Activated T-cell treated with anti-CD3 and anti-CD28 coated beads, Interleukin-2, amount 50 U/mL, for 4 hours (primary cell): ENCODE results near the gene MAPK10. TPM values are rescaled to one million over a fixed set of nuclear protein-coding genes. Genes with fewer than 3 reads are reported as not detected.

Source experiments
- ATAC-seq, 2 donors: fragments of 200-7000 bp; cut with Tn5 transposase; one replicate each; pipeline ENCODE4 v1.10.0; 2021
- DNase-seq: peaks from one replicate; pipeline ENCODE4 v3.0.0-alpha.2; 2020
- H3K27me3 Mint-ChIP-seq: one replicate; pipeline ENCODE4 v1.8.0; 2021; ENCODE audit warnings: low read depth, mixed read lengths
- H3K36me3 Mint-ChIP-seq: one replicate; pipeline ENCODE4 v1.8.0; 2022; ENCODE audit warnings: mixed read lengths; ENCODE audit not compliant: insufficient read depth
- H3K4me1 Mint-ChIP-seq: one replicate; pipeline ENCODE4 v1.8.0; 2021; ENCODE audit warnings: low read depth, mixed read lengths
- H3K4me3 Mint-ChIP-seq: one replicate; pipeline ENCODE4 v1.8.0; 2021; ENCODE audit warnings: mild to moderate bottlenecking, moderate library complexity, mixed read lengths
- H3K9me3 Mint-ChIP-seq: one replicate; pipeline ENCODE4 v1.8.0; 2021; ENCODE audit warnings: mixed read lengths
- total RNA-seq, 3 donors: library from RNA; stranded (reverse); gene quantifications; one replicate each; pipeline ENCODE4 v1.2.1, GENCODE V29; 2021

The MAPK10 gene
- total RNA-seq, 3 donors from 2014 or later = 0.27 to 0.55 TPM; not detected in 1

- H3K27me3 Mint-ChIP-seq = no peaks in the 10 kb centered on the region
- ATAC-seq = no peak
- no peak overlapping the region for H3K4me3 Mint-ChIP-seq
- DNase-seq = no peak
- H3K4me1 Mint-ChIP-seq = no peaks in the 10 kb centered on the region
- H3K36me3 Mint-ChIP-seq = no peaks in the 10 kb centered on the region
- H3K9me3 Mint-ChIP-seq = no peaks in the 10 kb centered on the region
Observed at GRCh38 chr4:86060341-86060740, 299.5 kb downstream of the MAPK10 start.

GRCh38 chr4:86058621-86059020 is 301.2 kb downstream of the MAPK10 start:
- Mint-ChIP-seq H3K36me3 (no peaks in the 10 kb centered on the region), H3K4me3 (no peak overlapping the region), H3K4me1 (no peaks in the 10 kb centered on the region), H3K9me3 (no peaks in the 10 kb centered on the region), H3K27me3 (no peaks in the 10 kb centered on the region)
- no peak for DNase-seq
- no peak for ATAC-seq

- Mint-ChIP-seq H3K27me3 (no peaks in the 10 kb centered on the region), H3K4me3 (no peak overlapping the region), H3K9me3 (no peaks in the 10 kb centered on the region), H3K4me1 (no peaks in the 10 kb centered on the region), H3K36me3 (no peaks in the 10 kb centered on the region)
- no peak for DNase-seq
- no peak for ATAC-seq
Observed at GRCh38 chr4:86055898-86056297, 304.0 kb downstream of the MAPK10 start.

- H3K36me3 Mint-ChIP-seq = no peaks in the 10 kb centered on the region
- no peak for DNase-seq
- no peaks in the 10 kb centered on the region for H3K9me3 Mint-ChIP-seq
- H3K4me1 Mint-ChIP-seq = no peaks in the 10 kb centered on the region
- H3K27me3 Mint-ChIP-seq = no peaks in the 10 kb centered on the region
- ATAC-seq = no peak
- H3K4me3 Mint-ChIP-seq = no peak overlapping the region
Observed at GRCh38 chr4:86054286-86055032, 305.4 kb downstream of the MAPK10 start.

GRCh38 chr4:86050496-86050895 is 309.4 kb downstream of the MAPK10 start:
- Mint-ChIP-seq H3K4me1 (no peaks in the 10 kb centered on the region), H3K27me3 (no peaks in the 10 kb centered on the region), H3K4me3 (no peak overlapping the region), H3K36me3 (no peaks in the 10 kb centered on the region), H3K9me3 (no peaks in the 10 kb centered on the region)
- DNase-seq = no peak
- no peak for ATAC-seq

GRCh38 chr4:86048426-86048825 is 311.4 kb downstream of the MAPK10 start:
- ATAC-seq = no peak
- H3K4me1 Mint-ChIP-seq = no peaks in the 10 kb centered on the region
- no peak overlapping the region for H3K4me3 Mint-ChIP-seq
- H3K36me3 Mint-ChIP-seq = no peaks in the 10 kb centered on the region
- no peaks in the 10 kb centered on the region for H3K27me3 Mint-ChIP-seq
- no peak for DNase-seq
- H3K9me3 Mint-ChIP-seq = no peaks in the 10 kb centered on the region

GRCh38 chr4:86044593-86044985 is 315.3 kb downstream of the MAPK10 start:
- no peaks in the 10 kb centered on the region for H3K27me3 Mint-ChIP-seq
- H3K9me3 Mint-ChIP-seq = no peaks in the 10 kb centered on the region
- ATAC-seq (no peak), DNase-seq (no peak)
- H3K4me1 Mint-ChIP-seq = no peaks in the 10 kb centered on the region
- H3K36me3 Mint-ChIP-seq = no peaks in the 10 kb centered on the region
- no peak overlapping the region for H3K4me3 Mint-ChIP-seq

GRCh38 chr4:86043755-86044592 is 315.9 kb downstream of the MAPK10 start:
- DNase-seq (no peak), ATAC-seq (no peak)
- Mint-ChIP-seq H3K4me3 (no peak overlapping the region), H3K27me3 (no peaks in the 10 kb centered on the region), H3K9me3 (no peaks in the 10 kb centered on the region), H3K4me1 (no peaks in the 10 kb centered on the region), H3K36me3 (no peaks in the 10 kb centered on the region)

GRCh38 chr4:86038037-86038436 is 321.8 kb downstream of the MAPK10 start:
- H3K9me3 Mint-ChIP-seq = no peaks in the 10 kb centered on the region
- DNase-seq (no peak), ATAC-seq (no peak)

GRCh38 chr4:86036736-86037135 is 323.1 kb downstream of the MAPK10 start:
- no peaks in the 10 kb centered on the region for H3K4me1 Mint-ChIP-seq

More at GRCh38 chr4:86038037-86038436, 321.8 kb downstream of the MAPK10 start:
- Mint-ChIP-seq H3K27me3 (no peaks in the 10 kb centered on the region), H3K4me3 (no peak overlapping the region), H3K36me3 (no peaks in the 10 kb centered on the region), H3K4me1 (no peaks in the 10 kb centered on the region)

GRCh38 chr4:86035688-86036087 is 324.2 kb downstream of the MAPK10 start:
- ATAC-seq (no peak), DNase-seq (no peak)
- Mint-ChIP-seq H3K4me1 (no peaks in the 10 kb centered on the region), H3K9me3 (no peaks in the 10 kb centered on the region), H3K36me3 (no peaks in the 10 kb centered on the region), H3K4me3 (no peak overlapping the region), H3K27me3 (no peaks in the 10 kb centered on the region)

More at GRCh38 chr4:86036736-86037135, 323.1 kb downstream of the MAPK10 start:
- no peak for DNase-seq
- Mint-ChIP-seq H3K4me3 (no peak overlapping the region), H3K9me3 (no peaks in the 10 kb centered on the region), H3K36me3 (no peaks in the 10 kb centered on the region), H3K27me3 (no peaks in the 10 kb centered on the region)
- no peak for ATAC-seq

- no peaks in the 10 kb centered on the region for H3K36me3 Mint-ChIP-seq
- DNase-seq = no peak
- no peak overlapping the region for H3K4me3 Mint-ChIP-seq
- no peak for ATAC-seq
- no peaks in the 10 kb centered on the region for H3K27me3 Mint-ChIP-seq
- no peaks in the 10 kb centered on the region for H3K9me3 Mint-ChIP-seq
- no peaks in the 10 kb centered on the region for H3K4me1 Mint-ChIP-seq
Observed at GRCh38 chr4:86034616-86035015, 325.2 kb downstream of the MAPK10 start.

- Mint-ChIP-seq H3K4me1 (no peaks in the 10 kb centered on the region), H3K36me3 (no peaks in the 10 kb centered on the region), H3K27me3 (no peaks in the 10 kb centered on the region), H3K9me3 (no peaks in the 10 kb centered on the region), H3K4me3 (no peak overlapping the region)
- DNase-seq = no peak
- no peak for ATAC-seq
Observed at GRCh38 chr4:86033171-86033570, 326.7 kb downstream of the MAPK10 start.

GRCh38 chr4:86032476-86033022 is 327.3 kb downstream of the MAPK10 start:
- H3K27me3 Mint-ChIP-seq = no peaks in the 10 kb centered on the region
- no peaks in the 10 kb centered on the region for H3K9me3 Mint-ChIP-seq
- no peak for DNase-seq
- H3K36me3 Mint-ChIP-seq = no peaks in the 10 kb centered on the region
- ATAC-seq = no peak
- no peaks in the 10 kb centered on the region for H3K4me1 Mint-ChIP-seq
- no peak overlapping the region for H3K4me3 Mint-ChIP-seq

GRCh38 chr4:86031927-86032326 is 327.9 kb downstream of the MAPK10 start:
- no peaks in the 10 kb centered on the region for H3K9me3 Mint-ChIP-seq
- H3K27me3 Mint-ChIP-seq = no peaks in the 10 kb centered on the region
- no peak overlapping the region for H3K4me3 Mint-ChIP-seq
- ATAC-seq = no peak
- no peaks in the 10 kb centered on the region for H3K36me3 Mint-ChIP-seq
- no peak for DNase-seq
- no peaks in the 10 kb centered on the region for H3K4me1 Mint-ChIP-seq
